Adipose tissue (tissue), 3 donors: ENCODE measurements around the gene CDK9. TPM values are rescaled to one million over a fixed set of nuclear protein-coding genes. Genes with fewer than 3 reads are reported as not detected.

Experiments used
- H3K27ac ChIP-seq: one replicate; pipeline ENCODE4 v1.5.1; 2013; ENCODE audit warnings: low read depth, low read length
- WGBS, 3 donors: extraction: QIAGEN DNeasy Blood & Tissue Kit; methylation state at CpG; one replicate each; pipeline ENCODE4 v1.1.7; 2013; 5-methylcytosine and 5-hydroxymethylcytosine counted together
- polyA plus RNA-seq, 3 donors: library from polyadenylated mRNA; stranded (reverse); fragments of 200-250 nt; gene quantifications; one replicate each; pipeline ENCODE4 v1.2.3, GENCODE V29; 2013
- donor health status: healthy with polysubstance abuse.
- donor health status: Bipolar disorder and iron deficiency.
- donor health status: healthy.

Gene CDK9
- polyA plus RNA-seq, 3 donors = 34.3 to 68.4 (median 52.1) TPM

DNA sequence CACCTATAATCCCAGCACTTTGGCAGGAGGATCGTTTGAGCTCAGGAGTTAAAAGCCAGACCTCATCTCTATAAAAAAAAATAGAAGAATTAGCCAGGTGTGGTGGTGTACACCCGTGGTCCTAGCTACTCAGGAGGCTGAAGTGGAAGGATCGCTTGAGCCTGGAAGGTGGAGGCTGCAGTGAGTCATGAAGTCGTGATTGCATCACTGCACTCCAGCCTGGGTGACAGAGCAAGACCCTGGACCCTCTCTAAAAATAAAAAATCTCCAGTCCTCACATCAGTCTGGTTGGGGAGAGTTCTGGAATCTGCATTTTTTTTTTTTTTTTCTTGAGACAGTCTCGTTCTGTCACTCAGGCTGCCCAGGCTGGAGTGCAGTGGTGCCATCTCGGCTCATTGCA, 26.2 kb downstream of the CDK9 start:
- no peak overlapping the region for H3K27ac ChIP-seq
- 88 to 92% (median 91%) methylated on average over 6 of the region's 6 CpGs for WGBS, 3 donors

DNA sequence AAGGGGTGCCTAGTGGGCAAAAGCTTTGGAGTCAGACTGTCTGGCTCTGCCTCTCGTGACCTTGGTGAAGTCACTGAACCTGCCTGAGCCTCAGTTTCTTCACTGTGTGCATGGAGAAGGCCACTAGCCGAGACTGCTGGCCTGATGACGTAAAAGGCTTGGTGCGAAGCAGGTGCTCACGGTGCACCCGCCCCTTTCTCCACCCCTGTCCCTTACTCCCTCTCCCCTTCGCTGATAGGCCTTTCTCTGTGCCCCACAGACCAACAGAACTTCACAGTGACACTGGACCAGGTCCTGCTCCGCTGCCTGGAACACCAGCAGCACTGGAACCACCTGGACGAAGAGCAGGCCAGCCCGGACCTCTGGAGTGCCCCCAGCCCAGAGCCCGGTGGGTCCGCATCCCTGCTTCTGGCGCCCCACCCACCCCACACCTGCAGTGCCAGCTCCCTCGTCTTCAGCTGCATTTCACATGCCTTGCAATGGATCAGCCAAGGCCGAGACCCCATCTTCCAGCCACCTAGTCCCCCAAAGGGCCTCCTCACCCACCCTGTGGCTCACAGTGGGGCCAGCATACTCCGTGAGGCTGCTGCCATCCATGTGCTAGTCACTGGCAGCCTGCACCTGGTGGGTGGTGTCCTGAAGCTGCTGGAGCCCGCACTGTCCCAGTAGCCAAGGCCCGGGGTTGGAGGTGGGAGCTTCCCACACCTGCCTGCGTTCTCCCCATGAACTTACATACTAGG, 27.3 kb downstream of the CDK9 start:
- H3K27ac ChIP-seq = no peak overlapping the region
- WGBS, 3 donors = 87 to 94% (median 90%) methylated on average over 19 of the region's 19 CpGs

DNA sequence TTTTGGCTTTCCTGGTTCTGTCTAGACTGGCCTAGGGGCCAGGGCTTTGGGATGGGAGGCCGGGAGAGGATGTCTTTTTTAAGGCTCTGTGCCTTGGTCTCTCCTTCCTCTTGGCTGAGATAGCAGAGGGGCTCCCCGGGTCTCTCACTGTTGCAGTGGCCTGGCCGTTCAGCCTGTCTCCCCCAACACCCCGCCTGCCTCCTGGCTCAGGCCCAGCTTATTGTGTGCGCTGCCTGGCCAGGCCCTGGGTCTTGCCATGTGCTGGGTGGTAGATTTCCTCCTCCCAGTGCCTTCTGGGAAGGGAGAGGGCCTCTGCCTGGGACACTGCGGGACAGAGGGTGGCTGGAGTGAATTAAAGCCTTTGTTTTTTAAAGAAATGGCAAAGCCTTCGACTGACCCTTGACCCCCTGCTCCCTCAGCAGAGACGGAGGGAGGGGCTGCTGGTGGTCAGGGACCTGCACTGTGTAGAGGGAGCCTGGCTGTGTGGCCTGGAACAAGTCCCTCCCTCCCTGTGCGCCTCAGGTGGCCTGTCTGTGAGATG, 27.9 kb downstream of the CDK9 start:
- H3K27ac ChIP-seq = no peak overlapping the region
- 57 to 82% (median 72%) methylated on average over 9 of the region's 9 CpGs for WGBS, 3 donors

DNA sequence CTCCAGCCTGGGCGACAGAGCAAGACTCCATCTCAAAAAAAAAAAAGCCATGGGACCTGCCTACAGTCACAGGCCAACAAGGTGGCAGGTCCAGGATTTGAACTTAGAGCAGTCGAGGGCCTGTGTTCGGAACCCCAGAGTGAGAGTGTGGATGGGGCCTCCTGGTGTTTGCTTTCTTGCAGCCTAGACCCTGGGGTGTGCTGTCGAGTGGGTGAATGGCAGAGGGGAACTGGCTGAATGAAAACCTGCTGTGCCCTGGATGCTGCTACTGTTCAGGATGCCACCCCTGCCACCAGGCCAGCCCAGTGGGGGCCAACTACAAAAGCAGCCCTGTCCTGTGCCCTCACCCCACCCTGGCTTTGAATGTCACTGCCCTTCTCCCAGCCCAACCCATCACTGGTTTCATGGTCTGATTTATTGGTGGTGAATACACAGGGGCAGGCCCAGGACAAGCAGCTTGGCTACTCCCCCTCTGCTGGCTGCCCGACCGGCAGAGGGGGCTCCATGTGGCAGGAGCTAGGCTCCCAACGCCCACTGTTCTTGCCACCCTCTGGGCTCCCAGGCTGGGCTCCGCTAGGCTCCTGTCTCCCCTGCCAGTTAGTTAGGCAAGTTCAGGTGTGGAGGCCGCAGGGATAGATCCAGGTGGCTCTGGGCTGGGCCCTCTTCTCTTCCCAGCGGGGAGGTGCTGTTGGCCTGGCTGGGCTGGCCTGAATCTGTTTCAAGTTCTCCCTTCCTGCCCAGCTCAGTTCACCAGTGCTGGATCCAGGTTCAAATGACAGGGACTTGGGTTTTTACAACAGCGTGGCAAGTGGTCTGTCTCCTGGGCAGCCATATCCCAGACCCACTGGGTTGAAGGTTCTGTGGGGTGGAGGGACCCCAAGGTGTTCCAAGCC, 29.0 kb downstream of the CDK9 start:
- WGBS, 3 donors = 85 to 93% (median 86%) methylated on average over 11 of the region's 11 CpGs
- no peak overlapping the region for H3K27ac ChIP-seq

DNA sequence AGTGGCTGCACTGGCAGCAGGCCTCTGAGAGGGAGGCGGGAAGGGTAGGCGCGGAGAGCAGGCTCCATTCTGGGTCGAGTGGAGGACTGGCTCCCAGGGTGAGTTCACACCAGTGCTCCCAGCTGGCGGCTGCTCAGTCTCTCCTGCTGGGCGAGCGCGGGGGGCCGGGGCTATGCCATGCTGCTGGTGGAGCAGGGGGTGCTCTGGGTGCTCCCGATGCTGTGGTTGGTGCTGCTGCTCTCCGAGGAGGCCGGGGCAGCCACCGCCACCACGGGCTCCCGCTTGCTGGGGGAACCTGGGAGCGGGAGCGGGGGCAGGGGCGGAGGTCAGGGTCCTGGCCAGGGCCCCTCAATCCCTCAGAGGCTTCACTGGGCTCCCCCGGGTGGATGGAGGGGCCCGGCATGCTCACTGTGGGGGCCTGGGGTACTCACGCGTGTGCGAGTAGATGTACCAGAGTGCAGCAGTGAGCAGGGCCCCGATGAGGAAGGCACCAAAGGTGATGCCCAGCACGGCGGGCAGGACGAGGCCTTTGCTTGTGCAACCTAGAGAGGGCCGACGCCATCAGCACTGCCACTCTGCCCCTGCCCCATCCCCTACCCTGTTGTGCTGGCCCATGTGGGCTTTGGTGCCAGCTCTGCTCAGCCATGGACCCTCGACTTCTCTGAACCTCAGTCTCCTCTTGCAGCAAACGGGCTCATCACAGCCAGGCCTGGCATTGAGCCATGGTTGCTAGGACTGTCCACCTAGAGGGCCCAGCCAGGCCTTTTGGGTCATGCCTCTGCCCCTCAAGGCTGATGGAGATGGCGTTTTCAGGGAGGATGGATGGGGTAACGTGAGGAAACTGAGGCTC, 29.9 kb downstream of the CDK9 start:
- no peak overlapping the region for H3K27ac ChIP-seq
- WGBS, 3 donors = 84 to 87% (median 85%) methylated on average over 30 to 33 of the region's 33 CpGs

DNA sequence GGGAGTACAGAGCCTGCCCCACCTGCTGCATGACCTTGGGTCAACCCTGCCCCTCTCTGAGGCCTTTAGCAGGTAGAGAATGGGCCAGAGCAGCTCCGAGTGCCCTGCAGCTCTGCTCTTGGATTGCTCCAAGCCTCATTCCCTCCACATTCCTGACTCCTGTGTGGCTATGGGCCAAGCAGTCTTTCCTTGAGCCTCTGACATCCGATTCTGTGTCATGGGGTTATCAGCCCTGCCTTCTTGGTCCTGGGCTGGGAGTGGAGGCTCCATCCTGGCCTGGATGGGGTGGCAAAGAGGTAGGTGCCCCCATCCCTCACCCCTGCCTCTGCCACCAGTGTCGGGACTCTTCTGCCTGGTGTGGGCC, 30.5 kb downstream of the CDK9 start:
- H3K27ac ChIP-seq = no peak overlapping the region
- 66 to 81% (median 67%) methylated on average over 3 of the region's 3 CpGs for WGBS, 3 donors

DNA sequence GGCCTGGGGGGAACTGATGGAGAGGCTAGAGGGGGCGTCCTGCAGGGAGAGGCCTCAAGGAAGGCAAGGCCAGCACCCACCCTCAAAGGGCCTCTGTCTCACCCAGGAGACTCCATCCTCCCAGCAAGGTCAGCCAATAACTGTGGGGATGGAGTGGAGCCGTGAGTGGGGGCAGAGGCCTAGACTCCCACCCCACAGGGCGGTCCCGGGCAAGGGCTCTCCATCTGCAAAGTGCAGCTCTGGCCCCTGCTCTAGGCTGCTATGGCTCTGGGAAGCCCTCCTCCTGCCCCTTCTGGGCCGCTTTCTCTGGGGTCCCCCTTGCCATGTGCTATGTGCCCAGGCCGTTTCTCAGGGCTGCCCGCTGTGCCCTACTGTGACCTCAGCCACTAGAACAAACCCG, 30.9 kb downstream of the CDK9 start:
- WGBS, 3 donors = 86 to 91% (median 88%) methylated on average over 8 of the region's 8 CpGs

DNA sequence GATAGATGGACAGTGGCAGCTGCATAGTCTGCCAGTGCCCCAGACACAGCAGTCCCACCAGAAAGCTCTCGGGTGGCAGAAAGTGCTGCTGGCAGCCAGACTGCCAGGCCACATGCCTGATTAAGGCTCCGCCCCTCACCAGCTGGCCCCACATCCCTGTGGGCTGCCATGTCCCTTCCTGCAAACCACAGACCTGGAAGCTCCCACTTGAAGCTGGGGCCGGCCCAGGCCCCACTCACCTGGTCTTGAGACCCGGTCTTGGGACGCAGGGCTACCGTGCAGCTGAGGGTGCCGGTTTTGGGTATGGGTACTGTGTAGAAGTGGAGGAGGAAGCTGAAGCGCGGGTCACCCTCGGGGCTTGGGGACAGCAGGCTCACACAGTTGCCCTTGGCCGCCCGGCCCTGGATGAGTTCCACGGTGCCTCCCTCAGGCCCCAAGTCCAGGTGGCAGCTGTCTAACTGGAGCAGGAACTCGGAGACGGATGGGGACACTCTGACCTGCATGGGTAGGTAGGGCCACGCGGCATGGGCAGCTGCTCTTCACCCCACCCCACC, 32.1 kb downstream of the CDK9 start:
- 81 to 83% (median 82%) methylated on average over 17 of the region's 17 CpGs for WGBS, 3 donors
- no peak overlapping the region for H3K27ac ChIP-seq

More for the DNA sequence above, 30.9 kb downstream of the CDK9 start:
- H3K27ac ChIP-seq = no peak overlapping the region

DNA sequence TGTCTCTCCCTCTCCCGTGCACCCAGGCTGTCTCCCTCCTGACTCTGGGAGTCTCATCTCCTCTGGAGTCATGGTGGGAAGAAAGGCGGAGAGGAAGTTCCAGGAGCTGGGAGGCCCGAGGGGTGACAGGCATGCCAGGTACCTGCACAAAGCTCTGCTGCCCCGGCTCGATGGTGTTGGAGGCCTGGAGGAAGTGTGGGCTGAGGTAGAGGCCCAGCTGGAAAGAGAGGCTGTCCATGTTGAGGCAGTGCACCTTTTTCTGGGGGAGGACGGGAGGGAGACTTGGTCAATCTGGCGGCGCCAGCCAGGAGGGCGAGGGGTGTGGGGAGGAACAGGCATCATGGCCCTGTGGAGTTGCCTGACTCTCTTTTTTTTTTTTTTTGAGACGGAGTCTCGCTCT, 32.7 kb downstream of the CDK9 start:
- H3K27ac ChIP-seq = no peak overlapping the region
- WGBS, 3 donors = 88 to 98% (median 90%) methylated on average over 9 of the region's 11 CpGs

DNA sequence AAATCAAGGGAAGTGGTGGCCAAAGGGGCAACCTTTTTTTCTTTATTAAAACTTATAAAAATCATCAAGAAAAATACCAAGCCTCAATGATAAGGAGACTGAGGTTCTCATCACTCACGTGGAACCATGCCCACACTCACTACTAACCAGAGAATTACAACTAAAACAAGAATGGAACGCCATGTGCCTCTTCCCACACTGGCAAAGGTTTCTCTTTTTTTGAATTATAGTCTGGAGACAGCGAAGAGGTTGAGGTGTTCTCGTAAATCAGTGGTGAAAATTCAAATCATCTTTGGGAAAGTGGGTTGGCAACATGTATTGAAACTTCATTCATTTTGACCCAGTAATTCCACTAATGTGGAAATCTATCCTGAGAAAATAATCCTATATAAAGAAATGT, 36.3 kb downstream of the CDK9 start:
- 79 to 84% (median 83%) methylated on average over 4 of the region's 4 CpGs for WGBS, 3 donors
- no peak overlapping the region for H3K27ac ChIP-seq

DNA sequence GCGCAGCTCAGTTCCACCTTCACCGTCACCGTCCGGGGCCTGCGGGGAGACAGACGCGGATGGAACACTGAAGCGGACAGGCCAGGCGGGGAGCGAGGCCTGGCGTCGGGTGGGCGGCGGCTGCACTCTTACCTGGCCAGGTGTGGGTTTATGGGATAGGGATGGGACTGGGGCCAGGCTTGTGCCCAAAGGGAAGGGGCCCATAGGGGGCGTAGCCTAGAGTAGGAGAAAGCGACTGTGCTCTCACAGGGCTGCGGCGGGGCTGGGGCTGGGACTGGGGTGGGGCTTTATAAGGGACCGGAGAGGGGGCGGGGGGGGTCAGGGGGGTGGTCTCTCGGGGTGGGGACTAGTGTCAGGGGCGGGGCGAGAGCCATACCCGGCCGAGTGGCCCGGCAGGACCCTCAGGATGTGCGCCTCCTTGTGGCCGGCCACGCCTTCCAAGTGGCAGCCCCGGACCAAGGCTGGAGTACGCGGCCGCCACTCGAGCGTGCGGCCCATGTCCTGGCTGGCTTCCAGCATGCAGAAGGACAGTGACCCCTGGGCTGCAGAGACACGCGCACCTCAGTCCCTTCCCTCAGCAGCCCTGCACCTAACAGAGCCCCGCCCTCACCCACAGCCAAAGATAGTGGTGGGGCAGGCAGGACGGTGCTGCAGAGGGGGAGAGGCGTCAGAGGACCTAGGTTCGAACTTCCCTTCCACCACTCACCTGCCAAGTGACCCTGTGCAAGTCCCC, 39.7 kb downstream of the CDK9 start:
- 45 to 81% (median 71%) methylated on average over 28 to 42 of the region's 42 CpGs for WGBS, 3 donors
- H3K27ac ChIP-seq = no peak overlapping the region

DNA sequence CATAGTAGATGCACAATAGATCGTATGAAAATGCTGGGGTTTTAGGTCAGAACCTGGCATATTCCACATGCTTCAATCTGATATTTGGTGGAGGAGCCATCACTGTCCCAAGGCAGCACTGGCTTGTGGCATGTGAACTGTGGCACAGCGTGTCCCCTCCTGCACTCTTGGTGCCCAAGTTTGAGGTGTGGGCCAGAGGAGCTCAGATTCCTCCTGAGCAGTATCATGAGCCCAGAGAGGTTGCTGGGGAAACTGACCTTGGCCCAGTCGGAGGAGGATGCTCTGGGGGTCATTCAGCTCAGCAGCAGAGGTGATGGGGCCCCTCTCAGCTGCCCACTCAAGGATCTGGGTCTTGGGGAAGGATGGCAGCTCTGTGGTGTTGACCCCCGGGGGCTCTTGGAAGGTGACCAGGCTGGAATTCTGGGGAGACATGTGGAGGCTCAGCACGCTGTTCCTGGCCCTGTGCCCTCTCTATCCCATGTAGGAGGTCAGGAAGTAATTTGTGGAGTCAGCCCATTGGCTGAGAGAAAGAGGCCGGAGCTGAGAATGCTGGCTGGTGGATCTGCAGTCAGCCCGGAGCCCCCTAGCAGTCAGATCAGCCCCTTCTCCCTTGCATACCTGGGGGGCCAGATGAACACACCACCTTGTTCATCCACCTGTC, 40.5 kb downstream of the CDK9 start:
- 57 to 66% (median 64%) methylated on average over 7 of the region's 7 CpGs for WGBS, 3 donors

DNA sequence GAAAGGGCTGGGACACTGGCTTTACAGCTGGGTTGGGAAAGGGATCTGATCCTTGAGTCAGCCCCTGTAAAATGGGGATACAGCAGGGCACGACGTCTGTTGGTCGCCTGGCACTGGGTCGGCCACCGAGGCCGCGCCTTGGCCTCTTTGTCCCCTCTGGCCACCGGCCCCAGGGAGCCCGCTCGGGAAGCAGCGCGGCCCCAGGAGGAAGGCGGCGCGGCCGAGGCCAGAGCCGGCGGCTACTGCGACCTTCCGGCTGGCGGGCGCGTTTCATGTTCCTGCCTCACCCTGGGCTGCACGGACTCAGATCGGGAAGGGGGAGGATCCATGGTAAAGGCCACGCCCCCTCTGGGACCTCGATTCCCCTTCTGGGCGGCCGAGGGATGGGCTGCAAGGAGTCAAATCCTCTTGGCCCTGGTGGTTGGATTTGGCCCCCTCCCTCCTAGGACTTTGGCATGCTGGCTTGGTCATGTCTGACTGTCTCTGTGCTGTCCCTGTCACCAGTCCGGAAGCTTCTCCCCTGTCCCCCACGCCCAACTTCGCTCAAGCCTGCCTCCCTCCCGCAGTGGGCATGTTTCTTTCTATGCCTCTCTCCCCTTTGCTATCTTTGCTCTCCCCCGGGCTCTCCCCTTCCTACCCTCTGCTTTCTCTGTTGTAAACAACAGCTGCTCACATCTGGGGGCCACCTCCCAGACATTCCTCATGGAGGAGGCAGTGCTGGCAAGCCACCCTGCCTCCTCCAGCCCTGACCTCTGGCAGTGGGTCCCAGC, 42.6 kb downstream of the CDK9 start:
- 10 to 26% (median 12%) methylated on average over 33 to 34 of the region's 34 CpGs for WGBS, 3 donors
- no peak overlapping the region for H3K27ac ChIP-seq

More for the DNA sequence above, 40.5 kb downstream of the CDK9 start:
- peak overlapping the region; percentile 40 for H3K27ac ChIP-seq

DNA sequence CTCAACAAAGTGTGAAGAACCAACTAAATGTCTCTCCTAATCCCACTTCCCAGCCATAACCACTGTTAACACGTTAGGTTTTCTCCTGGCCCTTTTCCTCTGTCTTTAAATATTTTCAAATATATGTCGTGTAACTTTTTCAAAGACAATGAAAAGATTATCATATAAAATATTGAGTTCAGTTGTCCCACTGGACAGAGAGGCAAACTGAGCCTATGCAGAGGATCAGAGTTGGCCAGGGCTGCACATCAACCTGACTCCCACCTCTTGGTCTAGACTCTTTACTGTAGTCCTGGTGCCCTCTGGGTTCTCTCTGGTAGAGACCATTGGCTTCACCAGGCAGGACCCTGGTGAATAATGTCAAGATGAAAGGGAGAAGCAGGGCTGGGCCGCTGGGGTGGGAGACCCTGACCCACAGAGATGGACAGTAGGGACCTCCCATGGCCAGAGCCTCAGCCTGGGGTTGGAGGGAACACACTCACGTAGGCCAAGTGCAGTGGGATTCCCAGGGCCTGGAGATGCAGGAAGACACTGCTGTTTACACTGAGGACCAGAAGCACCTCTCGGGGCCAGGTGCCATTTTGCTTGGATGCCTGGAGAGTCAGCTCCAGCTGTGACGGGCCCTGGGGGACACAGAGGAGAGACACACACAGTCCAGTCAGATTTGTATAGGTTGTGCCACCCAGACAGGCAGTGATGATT, 43.5 kb downstream of the CDK9 start:
- WGBS, 3 donors = 75 to 89% (median 77%) methylated on average over 6 of the region's 6 CpGs
- no peak overlapping the region for H3K27ac ChIP-seq

DNA sequence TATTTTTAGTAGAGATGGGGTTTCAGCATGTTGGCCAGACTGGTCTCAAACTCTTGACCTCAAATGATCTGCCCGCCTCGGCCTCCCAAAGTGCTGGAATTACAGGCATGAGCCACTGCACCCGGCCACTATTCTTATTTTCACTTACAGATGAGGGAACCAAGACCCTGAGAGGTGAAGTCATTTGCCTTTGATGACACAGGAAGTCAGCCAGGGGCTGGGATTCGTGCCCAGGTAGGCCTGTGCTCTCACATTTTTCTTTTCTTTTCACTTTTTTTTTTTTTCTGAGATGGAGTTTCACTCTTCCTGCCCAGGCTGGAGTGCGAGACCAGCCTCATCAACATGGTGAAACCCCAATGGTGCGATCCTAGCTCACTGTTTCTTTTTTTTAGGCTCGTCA, 46.4 kb downstream of the CDK9 start:
- H3K27ac ChIP-seq = no peak overlapping the region
- 61 to 71% (median 62%) methylated on average over 7 of the region's 7 CpGs for WGBS, 3 donors

DNA sequence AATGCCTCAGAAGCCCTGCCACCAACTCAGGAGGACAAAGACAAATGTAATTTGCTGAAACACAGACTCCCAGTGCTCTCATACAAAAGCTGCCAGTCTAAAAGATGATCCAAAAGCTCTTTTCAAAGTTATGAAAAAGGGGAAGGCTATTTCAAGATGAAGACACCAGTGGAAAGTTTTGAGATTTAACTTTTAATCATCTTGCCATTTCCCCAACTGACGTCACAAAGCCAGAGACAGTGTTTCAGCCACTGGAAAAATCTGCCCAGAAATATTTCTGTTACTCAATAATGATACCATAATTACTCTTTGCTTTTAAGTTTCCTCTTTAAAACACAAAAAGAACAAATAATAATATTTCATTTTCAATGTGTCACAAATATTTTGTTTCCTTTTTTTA, 47.7 kb downstream of the CDK9 start:
- H3K27ac ChIP-seq = no peak overlapping the region
- 5 to 29% (median 19%) methylated on average over 1 of the region's 1 CpG for WGBS, 3 donors
